Pons (tissue), 1 donor: Measurements from ENCODE around the gene WDR86.

Experiments
- DNase-seq: peaks from one replicate; pipeline ENCODE4 v3.0.0-alpha.2; 2016; ENCODE audit warnings: low spot score

Gene WDR86, protein sequence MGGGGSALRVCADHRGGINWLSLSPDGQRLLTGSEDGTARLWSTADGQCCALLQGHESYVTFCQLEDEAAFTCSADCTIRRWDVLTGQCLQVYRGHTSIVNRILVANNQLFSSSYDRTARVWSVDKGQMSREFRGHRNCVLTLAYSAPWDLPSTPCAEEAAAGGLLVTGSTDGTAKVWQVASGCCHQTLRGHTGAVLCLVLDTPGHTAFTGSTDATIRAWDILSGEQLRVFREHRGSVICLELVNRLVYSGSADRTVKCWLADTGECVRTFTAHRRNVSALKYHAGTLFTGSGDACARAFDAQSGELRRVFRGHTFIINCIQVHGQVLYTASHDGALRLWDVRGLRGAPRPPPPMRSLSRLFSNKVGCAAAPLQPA

DNA sequence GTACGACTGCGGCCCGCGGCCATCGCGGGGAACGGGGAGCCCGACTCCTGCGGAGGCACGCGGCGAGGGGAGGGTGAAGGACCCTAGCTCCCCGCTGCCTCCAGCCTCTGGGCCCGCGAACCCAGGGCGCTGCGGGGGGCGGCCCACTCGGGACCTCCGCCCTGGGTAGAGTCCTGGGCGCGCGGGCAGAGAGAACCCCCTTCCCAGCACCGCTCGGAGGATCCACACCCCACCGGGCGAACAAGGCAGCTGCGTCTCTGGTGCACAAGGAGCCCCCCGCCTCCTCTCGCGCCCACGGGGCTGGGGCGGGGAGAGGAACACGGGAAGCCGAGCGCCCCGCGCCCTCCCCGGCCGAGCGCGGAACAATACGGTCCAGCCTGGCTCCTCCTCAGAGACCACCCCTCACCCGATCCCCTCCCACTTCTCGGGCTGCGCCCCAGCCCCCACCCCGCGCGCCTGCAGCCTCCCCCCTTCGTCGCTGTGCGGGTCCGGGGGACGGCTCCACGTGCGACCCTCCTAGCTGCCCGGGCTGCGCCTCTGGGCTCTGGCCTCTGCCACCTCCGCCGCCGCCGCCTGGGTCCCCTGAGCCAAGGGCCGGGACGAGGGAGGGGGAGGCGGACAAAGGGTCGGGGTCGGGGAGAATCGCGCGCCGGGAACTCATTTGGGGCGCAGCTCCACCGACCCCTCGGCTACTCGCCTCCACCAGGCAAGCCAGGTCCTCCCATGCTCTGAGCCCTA, at the start of gene WDR86:
WDR86 (minus strand) TSS at position 372 of the 738 bp plus-strand sequence. CDS start 449 bp downstream, outside the sequence.
- no peak for DNase-seq

DNA sequence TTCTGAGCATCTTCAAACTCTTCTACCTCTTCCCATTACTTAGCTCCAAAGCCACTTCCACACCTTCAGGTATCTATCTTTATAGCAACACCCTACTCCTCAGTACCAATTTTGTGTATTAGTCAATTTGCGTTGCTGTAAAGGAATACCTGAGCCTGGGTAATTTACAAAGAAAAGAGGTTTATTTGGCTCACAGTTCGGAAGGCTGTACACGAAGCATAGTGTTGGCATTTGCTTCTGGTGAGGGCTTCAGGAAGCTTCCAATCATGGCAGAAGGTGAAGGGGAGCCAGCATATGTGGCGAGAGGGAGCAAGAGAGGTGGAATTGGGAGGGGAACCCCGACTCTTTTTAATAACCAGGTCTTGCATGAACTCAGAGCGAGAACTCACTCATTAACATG, 47.7 kb upstream of the WDR86 start:
- DNase-seq, result no peak

DNA sequence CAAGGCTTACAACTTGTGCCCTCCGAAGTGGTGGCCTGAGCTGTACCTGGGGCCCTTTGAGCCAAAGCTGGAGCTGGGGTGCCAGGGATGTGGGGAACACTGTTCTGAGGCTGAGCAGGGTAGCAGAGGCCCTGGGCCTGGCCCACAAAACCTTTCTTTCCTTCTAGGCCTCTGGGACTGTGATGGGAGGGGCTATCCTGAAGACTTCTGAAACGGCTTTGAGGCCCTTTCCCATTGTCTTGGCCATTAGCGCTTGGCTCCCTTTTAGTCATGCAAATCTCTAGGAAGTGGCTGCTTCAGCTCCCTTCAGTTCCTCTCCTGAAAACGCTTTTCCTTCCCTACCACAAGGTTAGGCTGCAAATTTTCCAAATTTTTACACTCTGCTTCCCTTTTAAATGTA, 46.9 kb upstream of the WDR86 start:
- no peak for DNase-seq

DNA sequence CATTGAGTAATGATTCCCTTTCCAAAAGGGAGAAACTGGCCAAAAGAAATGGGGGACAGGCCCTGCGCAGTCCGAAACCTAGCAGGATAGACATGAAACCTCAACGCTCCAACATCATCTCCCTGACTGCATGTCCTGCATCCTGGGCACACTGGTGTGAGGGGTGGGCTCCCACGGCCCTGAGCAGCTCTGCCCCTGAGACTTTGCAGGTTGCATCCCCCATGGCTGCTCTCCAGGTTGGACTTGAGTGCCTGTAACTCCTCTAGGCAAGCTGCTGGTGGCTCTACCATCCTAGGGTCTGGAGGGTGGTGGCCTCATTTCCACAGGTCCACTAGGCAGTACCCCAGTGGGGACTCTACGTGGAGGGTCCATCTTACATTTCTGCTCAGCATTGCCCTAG, 46.4 kb upstream of the WDR86 start:
- no peak for DNase-seq

DNA sequence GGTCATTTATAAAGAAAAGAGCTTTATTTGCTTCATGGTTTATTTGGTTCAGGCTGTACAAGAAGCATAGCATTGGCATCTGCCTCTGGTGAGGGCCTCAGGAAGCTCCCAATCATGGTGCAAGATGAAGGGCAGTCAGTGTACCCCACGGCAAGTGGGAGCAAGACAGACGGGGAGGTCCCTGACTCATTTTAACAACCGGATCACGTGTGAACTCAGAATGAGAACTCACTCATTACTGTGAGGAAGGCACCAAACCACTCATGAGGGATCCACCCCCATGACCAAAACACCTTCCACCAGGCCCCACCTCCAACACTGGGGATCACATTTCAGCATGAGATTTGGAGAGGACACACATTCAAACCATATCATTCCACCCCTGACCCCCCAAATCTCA, 45.9 kb upstream of the WDR86 start:
- no peak for DNase-seq

DNA sequence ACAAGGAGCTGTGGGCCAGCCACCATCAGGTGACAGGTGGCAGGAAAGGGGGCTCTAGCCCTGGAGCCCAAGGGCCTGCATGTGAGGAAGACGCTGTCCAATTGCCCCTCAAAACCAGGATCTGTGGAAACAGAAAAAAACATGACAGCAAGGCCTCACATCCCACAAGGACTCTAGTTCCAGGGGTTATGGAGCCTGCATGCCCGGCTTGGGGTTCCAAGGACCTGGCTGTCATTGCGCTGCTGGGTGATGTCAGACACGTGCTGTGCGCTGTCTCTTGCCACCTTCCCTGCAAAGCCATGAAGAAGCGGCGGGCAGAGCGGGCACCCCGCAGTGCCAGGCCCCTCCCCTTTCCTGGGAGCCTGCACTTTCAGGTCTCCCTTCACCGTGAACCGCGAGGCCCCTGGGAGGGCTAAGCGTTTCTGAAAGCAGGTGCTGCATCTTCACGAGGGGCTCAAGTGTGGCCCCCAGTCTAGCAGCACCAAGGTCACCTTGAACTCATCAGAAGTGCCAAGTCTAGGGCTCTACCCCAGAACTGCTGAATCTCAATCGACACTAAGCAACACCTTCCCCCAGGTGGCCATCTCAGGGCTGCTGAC, 45.2 kb upstream of the WDR86 start:
- no peak for DNase-seq

DNA sequence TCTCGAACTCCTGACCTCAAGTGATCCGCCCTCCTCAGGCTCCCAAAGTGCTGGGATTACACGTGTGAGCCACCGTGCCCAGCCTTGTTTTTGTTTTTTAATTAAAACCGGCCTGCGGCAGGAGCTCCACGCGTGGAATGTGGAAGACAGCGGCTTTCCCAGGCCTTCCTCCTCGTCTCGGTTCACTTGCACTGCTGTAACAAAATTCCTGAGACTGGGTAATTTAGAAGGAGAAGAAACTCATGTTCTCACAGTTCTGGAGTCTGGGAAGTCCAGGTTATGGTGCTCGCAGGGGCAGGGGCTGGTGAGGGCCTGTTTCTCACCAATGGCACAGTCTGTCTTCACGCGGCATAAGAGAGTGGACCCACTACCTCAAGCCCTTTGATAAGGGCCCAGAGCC, 44.5 kb upstream of the WDR86 start:
- no peak for DNase-seq

DNA sequence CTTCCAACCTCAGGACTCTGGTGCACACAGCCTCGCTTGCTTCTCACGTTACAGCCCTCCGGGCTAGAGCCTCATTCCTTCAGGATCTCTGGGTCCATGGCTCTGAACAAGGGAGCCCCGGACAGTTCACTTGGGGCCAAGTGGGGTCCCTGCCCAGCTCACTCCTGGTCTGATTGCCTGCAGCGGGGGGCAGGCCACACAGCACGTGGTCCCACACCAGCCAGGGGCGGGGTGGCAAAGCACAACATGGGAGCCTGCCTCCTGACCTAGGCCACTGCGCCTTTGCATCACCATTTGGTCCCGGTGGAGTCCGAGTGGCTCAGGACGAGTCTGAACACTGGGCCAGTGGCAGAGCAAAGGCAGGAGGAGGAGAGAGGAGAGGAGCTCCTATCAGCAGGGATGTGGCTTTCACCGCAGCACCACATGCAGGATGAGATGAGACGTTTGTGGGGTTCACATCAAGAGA, 43.5 kb upstream of the WDR86 start:
- no peak for DNase-seq

DNA sequence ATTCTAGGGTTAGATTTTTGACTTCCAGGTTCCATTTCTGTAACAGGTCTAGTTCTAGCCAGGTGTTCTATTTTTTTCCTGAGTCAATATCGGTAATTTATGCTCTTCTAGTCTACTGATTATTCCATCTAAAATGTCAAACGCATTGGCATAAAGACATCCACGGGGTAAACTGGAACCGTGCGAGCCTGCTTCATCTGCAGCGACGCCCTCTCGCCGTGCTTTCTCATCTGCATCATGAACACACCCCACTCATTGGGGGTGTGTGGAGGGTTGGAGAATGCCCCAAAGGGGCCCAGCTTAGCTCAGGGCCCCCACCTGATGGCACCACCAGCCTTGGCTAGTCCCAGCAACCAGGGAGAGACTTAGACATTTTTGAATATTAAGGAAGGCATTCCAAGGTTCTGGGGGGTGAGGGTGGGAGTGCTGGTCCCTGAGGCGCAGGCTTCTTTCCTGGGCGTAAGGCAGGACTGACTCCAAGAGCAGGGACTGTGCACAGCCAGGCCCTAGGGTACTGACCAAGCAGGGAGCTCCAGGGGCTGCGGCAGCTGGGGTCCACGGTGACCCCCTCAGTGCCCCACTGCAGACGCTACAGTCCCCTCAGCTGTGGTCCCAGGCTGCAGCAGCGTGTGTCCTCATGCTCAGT, 43.0 kb upstream of the WDR86 start:
- no peak for DNase-seq

DNA sequence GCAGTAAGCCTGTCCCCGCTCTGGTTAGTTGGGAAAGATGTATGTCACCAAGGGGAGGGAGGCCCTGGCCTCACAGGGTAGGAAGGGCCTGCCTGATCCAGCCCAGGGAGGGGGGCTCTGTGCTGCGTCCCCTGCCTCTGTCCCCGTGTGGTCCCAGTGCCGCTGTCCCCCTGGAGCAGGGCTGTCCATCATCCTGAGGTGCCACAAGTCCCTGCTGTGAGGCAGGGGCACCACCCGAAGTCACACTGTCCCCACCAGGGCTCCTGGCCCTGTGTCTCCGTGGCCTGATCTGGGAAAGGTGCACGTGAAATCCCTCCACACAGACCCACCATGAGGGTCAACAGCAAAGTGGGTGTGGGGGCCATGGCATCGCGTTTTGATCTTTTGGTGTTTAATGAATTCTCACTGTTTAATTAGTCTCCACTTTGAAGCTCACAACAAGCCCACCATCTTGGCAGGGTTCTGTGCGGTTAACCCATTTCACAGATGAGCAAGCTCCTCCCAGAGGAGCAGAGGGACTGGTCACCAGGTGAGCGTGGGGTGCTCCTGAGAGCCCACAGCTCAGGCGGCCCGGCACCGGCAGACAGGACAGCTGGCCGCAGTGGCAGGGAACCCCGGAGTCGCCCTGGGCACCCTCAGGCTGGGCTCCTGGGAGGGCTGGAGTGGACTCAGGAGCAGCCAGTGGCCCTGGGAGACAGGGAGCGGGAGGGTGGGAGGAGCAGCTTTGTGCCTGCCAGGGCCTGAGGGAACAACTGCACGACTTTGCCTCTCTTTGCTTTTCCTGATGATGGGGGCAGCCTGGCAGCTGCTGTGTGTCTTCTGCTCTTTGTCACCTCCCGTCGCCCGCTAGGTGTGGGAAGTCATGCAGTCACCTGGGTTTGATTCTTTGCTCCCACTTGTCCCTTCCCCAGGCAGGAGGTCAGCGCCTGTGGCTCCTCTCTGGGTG, 42.1 kb upstream of the WDR86 start:
- DNase-seq, result no peak

DNA sequence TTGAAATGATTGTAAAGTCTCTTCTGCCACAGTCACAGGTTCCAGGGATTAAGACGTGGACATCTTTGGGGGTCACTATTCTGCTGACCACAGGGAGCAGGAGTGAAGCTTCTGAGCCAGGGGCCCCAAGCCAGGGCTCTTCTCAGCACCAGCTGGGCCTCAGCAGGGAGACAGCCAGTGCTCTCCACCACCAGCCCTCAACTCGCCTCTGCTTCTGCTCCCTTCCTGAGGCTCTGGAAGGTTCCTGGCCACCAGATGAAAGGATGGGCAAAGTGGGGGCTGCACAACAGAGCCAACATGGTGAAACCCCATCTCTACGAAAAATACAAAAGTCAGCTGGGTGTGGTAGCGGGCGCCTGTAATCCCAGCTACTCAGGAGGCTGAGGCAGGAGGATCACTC, 41.3 kb upstream of the WDR86 start:
- no peak for DNase-seq

DNA sequence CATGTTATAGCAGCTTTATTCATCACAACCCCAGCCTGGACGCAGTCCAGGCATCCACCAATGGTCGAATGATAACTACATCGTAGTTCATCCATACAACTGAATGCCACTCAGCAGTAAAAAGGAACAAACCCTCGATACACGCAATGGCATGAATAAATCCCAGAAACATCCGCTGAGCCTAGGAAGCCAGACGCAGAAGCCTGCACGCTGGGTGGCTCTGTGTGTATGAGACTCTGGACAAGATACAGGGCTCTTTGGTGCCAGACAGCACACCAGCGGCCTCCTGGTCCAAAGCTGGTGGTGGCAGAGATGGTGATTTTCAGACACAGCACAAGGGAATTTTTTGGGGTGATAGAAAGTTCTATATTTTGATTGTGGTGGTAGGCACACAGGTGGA, 40.2 kb upstream of the WDR86 start:
- no peak for DNase-seq

DNA sequence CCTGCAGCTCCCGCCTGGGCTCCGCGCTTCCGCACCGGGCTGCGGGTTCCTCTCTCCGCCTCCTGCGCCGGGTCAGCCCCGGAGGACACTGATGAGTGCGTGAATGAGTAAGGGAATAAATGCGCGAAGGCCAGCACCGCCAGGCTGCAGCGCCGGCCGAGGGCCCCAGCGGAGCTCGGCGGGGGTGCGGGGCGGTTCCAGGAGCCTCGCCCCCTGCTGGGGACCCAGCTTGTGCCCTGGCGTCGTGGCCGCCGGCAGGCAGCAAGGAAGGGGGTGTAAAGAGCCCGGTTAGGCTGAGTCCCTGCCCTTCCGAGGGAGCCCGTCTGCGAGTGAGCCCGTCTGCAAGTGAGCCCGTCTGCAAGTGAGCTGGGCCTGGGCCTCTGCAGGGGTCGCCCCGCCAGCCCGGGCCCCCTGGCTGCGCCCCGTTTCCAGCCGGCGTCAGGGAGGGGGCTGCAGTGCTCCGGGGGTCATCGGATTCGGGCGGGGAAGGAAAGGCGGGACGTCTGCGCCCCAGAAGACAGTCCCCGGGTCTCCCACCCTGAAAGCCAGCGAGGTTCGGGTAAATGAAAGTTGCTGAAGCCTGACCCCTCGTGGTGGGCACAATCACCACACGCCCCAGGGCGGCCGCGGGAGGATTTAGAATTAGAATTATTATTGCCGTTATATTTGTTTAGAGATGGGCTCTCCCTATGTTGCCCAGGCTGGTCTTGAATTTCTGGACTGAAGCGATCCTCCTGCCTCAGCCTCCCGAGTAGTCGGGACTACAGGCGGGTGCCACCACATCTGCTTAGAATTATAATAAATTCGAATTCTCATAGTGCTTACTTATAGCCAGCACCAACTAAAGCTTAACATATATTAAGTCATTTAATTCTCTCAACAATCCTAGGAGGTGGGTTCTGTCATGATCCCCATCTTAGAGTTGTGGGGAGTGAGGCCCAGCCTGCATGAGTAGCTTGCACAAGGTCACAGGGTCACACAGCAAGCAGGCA, 38.7 kb upstream of the WDR86 start:
- DNase-seq, result peak; percentile 20

DNA sequence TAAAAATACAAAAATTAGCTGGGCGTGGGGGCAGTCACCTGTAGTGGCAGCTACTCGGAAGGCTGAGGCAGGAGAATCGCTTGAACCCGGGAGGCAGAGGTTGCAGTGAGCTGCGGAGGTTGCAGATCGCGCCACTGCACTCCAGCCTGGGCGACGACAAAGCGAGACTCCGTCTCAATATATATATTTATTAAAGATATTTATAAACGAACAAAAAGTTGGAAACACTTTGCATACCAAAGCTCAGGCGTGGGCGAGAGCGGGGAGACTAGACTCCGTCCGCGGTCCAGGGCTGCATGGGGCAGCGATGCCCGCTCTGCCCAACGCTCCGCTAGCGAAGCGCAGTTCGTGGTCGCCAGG, 38.0 kb upstream of the WDR86 start:
- no peak for DNase-seq

DNA sequence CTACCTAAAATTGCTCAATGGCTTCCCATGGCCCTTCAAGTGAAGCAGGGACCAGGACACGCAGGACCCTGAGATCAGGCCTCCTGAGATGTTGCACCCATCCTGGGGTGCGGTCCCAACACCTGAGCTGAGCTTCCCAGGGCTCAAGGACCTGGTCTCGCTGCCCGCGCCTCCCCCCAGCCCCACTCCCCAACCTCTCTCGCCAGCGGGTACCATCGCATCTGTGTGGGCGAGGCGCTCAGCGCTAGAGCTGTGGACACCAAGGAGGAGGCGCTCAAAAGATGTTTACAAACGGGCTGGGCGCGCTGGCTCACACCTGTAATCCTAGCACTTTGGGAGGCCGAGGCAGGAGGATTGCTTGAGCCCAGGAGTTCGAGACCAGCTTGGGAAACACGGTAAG, 37.5 kb upstream of the WDR86 start:
- no peak for DNase-seq

DNA sequence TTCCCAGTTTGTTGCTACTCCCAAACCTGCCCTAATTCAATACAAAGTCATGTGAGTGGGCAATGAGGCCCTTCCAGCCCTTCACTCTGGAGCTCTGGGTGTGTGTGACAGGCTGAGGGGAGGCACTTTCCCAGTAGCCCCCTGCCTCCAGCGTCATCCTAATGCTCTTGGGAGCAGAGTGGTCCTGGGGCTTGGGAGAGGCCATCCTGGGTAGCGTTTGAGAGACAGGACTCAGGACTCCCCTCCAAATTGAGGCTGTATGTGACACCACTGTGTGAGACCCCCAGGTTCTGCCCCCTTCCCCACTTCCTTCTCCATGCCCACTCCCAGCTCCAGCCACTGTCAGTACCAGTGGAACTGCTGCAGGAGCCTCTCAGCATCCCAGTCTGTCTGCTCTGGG, 36.6 kb upstream of the WDR86 start:
- no peak for DNase-seq

DNA sequence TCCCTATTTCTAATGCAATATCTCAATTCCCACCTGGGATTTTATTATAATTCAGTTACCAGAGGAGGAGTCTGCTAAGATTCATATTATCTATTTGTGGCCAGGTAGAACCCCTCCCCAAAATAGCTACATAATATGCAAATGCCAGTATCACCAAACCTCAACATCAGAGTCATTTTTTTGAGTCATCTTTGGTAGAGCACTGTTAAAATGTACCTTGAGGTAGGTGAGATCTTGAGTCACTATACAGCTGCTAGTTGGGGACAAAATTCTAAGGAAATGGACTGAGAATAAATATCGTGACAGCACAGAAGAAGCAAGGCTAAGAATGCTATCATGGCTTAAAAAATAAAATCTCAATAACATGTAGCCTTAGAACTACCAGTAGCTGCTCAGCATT, 34.8 kb upstream of the WDR86 start:
- no peak for DNase-seq

DNA sequence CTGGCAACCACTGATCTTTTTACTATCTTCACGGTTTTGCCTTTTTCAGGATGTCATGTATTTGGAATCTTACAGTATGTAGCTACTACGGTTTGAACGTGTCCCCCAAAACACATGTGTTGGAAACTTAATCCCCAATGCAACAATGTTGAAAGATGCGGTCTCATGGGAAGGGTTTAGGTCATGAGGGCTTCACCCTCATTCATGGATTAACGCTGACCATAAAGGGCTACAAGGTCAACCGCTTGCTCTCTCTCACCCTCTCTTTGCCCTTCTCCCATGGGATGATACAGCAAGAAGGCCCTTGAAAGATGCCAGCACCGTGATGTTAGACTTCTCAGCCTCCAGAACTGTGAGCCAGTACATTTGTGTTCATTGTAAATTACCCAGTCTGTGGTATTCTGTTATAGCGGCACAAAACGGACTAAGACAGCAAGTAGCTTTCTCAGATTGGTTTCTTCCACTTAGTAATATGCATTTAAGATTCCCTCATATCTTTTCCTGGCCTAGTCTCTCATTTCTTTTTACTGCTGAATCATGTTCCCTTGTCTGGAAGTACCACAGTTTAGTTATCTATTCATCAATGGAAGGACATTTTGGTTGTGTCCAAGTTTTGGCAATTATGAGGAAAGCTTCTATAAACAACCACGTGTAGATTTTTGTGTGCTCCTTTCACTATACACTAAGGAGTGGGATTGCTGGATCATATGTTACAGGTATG, 33.1 kb upstream of the WDR86 start:
- DNase-seq, result no peak

DNA sequence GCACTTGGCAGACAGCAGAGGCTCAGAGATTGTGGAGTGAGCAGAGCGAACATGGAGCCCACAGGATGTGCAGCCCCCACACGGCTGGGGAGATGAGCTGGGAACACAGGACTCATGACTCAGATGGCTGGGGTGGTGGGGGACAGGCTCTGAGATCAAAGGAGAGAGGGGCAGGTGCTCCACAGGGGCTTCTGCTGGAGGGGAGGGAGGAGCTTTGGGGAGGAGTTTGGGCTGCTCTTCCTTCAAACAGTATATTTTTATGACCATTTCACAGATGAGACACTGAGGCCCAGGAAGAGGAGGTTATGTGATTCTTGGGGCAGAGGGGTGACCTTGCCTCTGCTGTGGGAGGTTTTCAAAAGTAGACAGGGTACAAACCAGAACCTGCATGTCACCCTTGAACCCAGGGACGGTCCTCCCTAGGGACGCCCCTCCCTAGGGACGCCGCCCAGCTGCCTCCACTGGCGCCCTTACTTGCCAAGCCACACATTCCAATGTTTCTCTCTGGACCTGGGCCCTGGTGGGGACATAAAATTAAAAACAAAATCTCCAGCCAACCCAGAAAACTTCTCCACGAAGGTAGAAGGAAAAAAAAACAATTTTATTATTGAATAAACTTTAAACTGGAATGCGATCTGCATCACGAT, 31.1 kb upstream of the WDR86 start:
- DNase-seq, result no peak
